ENCODE measurements around the gene OR1F1.
"Not testable (repeated sequence)": the region's sequence is repeated elsewhere in the genome, so short reads cannot be mapped to it uniquely, and the experiment has no call there.

OR1F1 gene

GRCh38 chr16:3187798-3188674 is at the start of gene OR1F1:
Gene OR1F1, plus strand, starts transcription at chr16:3188204.
- no peak for DNase-seq (ENCODE audit: low spot score)

DNA sequence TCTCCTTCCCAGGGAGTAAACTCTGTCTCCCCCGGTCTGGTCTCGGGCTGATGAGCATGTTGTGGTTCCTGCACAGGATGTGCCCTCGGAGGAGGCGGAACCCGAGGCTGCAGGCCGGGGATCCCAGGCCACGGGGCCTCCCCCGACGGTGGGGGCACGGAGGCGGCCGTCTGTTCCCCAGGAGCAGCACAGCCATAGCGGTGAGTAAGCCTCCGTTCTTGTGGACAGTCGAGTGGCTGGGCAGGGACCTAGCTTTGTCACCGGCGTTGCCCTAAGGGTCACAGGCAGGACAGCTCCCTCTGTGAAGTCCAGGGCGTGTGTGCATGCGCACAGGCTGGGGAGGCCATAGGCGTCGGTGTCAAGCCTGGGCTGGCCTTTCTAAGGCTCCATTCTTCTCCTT is 49.7 kb upstream of the OR1F1 start:
- no peak for DNase-seq (ENCODE audit: low spot score)

GRCh38 chr16:3138823-3139426 is 49.1 kb upstream of the OR1F1 start:
- no peak for DNase-seq (ENCODE audit: low spot score)

- not testable (repeated sequence) for DNase-seq (ENCODE audit: low spot score)
These were observed 48.4 kb upstream of the OR1F1 start for GRCh38 chr16:3139561-3139960.

- DNase-seq (ENCODE audit: low spot score): no peak
These were observed 47.2 kb upstream of the OR1F1 start for GRCh38 chr16:3140603-3141427.

- DNase-seq (ENCODE audit: low spot score): no peak
These were observed 46.2 kb upstream of the OR1F1 start for GRCh38 chr16:3141781-3142311.

- DNase-seq (ENCODE audit: low spot score): no peak
These were observed 45.7 kb upstream of the OR1F1 start for GRCh38 chr16:3142327-3142726.

DNA sequence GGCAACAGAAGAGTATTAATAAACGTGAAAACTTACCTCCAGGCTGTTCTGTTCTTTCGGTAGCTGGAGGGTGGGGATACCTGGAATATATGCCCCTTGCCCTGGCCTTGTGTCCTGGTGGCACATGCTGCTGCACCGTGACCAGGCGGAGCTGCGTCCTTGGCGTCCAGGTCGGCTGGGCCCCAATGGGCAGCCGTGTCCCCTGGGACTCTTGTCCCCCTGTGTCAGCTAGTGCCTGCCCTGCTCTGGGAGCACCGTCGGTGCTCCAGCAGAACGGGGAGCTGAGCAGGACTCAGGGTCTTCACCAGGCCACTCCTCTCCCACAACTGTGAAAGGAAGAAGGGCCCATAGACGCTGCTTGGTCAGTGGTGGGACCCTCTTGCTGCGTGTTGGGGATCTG is 45.2 kb upstream of the OR1F1 start:
- DNase-seq (ENCODE audit: low spot score): no peak

GRCh38 chr16:3143189-3143588 is 44.8 kb upstream of the OR1F1 start:
- no peak for DNase-seq (ENCODE audit: low spot score)

- DNase-seq (ENCODE audit: low spot score): no peak
These were observed 44.2 kb upstream of the OR1F1 start for GRCh38 chr16:3143598-3144320.

DNA sequence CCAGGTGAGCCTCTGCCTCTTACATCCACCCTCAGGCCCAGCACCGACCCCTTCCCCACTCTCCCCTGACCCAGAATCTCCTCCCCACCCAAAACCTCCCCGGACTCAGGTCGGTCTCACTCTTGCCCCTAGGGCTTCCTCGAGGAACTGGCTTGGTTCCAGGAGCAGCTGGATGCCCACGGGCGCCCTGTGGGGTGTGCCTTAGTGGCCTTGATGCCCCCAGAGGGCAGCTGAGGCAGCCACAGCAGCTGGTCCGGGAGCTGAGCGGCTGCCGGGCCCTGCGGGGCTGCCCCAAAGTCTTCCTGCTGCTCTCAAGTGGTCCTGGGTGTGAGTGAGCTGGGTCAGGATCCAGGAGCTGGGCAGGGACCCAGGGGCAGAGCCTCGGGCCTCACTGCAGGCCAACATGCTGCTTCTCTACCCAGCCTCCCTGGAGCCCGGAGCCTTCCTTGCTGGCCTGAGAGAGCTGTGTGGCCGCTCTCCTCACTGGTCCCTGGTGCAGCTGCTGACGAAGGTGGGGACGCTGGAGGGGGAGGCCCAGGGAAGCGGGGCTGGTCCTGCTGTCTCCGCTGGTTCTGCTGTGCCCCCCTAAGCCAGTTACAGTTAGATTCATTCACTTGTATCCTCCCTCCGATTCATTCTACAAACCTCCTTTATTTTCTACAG is 43.6 kb upstream of the OR1F1 start:
- DNase-seq (ENCODE audit: low spot score): no peak

DNA sequence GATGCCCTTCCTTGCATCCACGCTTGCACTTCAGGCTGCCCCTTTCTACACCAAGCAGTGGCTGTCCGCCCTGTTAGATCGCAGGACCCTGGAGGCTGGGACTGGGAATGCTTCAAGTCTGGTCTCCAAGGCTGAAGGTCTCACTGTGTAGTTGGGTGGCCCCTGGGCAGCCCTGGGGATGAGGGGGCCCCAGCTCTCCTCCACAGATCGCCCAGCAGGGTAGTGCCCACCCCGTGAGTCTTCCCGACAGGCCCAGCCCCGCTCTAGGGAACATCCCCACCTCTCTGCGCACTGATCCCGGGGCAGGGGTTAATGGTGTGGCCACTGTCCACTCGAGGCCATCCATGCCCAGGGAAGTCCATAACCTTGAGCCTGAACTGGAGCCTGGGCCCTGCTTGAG is 42.9 kb upstream of the OR1F1 start:
- DNase-seq (ENCODE audit: low spot score): no peak

GRCh38 chr16:3145660-3146059 is 42.3 kb upstream of the OR1F1 start:
- DNase-seq (ENCODE audit: low spot score): no peak

DNA sequence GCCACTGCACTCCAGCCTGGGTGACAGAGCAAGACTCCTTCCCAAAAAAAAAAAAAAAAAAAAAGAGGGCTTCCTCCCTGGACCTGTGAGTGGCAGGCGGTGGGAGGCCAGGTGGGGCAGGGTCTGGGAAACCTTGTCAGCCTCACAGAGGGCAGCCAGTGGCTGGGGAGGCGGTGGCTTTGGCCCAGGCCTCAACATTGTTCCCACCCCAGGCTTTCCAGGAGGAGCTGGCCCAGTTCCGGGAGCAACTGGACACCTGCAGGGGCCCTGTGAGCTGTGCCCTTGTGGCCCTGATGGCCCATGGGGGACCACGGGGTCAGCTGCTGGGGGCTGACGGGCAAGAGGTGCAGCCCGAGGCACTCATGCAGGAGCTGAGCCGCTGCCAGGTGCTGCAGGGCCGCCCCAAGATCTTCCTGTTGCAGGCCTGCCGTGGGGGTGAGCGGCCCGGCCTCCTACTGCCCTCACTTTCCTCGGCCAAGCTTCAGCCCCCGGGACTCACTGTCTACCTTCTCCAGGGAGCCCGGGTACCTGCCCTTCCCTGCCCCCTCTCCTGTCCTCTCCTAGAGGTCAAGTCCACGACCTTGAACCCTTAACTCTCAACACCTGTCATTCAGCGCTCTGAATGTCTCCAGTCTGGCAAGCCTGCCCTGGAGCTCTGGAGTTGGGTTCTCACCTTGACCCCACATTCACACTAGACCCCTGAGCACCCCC is 40.8 kb upstream of the OR1F1 start:
- DNase-seq (ENCODE audit: low spot score): no peak

- no peak for DNase-seq (ENCODE audit: low spot score)
These were observed 40.3 kb upstream of the OR1F1 start for GRCh38 chr16:3147757-3148104.

DNA sequence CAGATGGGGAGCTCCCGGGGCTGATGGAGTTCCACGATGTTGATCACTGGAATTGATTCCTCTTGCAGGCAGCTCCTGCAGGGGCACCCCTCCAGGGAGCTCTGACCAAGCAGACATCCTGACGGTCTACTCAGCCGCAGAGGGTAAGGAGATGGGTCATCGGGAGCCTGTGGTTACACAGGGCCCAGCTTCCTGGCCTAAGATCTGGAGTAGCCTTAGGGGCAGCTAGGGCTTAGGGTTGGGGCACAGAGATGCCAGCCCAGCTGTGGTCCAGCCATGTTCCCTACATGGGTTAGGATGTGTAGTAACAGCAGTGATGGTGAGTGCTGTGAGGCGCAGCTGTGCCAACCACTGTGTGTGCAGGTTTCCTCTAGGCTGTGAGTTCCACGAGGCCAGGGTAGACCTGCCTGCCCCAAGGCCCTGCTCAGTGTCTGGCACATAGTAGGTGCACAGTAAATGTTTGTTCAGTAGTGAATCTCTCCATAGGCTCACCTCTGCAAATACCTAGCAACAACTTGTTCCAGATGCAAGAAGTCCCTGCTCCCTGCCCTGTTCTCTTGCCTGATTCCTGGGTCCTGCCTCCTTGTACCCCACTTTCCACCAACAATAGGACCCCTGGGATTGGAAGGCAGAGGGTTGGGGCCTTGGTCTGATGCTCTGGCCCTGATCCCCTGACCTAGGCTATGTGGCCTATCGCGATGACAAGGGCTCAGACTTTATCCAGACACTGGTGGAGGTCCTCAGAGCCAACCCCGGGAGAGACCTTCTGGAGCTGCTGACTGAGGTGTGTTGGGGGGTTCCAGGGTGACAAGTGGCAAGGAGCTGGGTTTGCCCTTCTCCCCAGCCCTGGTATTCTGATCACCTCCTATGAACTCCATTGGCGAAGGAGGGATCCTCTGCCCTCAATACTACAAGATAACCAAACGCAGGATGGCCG is 39.5 kb upstream of the OR1F1 start:
- DNase-seq (ENCODE audit: low spot score): no peak

DNA sequence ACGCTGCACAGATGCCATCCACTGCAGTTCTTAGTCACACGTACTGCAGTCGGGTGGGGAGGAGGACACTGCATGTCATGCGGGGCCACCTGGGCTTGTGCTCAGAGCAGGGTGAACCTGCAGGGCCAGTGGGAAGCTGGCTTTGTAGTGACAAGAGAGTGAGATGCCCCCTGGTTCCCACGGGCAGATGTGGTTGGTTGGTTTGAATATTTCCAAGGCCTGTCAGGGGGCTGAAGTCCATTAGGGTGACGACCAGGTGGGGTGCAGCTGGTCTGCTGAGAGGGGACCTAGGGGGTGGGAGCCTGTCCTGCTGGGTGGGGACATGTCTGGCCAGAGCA is 38.8 kb upstream of the OR1F1 start:
- DNase-seq (ENCODE audit: low spot score): no peak

DNA sequence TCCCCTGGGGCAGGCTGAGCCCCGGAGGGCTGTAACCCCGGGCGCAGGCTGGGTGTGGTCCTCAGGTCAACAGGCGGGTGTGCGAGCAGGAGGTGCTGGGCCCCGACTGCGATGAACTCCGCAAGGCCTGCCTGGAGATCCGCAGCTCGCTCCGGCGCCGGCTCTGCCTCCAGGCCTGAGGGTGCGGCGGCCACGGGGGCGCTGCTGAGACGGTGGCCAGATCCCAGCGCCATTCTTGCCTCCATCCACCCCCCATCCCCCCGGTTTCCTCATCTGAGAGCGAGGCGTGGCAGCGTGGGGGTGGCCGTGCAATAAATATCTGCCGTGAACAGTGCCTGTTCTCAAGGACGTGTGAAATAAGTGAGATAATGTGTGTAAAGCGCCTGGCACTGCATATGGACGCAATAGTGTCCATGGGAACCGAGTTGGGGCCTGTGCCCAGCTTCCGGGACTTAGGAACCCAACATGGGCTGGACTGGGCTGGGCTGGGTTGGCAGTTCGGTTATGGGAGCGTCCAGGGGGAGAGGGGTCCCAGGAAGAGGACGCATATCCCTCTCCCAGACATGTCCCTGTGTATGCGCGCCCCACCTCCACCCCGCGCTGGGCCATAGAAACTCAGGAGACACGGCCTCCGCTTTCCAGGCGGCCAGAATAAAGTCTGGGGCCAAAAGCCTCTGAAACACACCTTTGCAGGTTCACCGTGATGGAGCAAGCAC is 38.2 kb upstream of the OR1F1 start:
- peak; percentile 48 for DNase-seq (ENCODE audit: low spot score)

All from CD4-positive, alpha-beta T cell treated with Interleukin-15 for 4 hours (primary cell).